Ectodermal cell (in vitro differentiated cells): ENCODE data around the gene ZGPAT.

Source experiments
- H3K27ac ChIP-seq: 2 replicates; pipeline ENCODE4 v1.7.0; 2013; ENCODE audit warnings: mild to moderate bottlenecking, low read depth, low read length; ENCODE audit not compliant: insufficient read depth, poor library complexity, severe bottlenecking
- H3K27me3 ChIP-seq: 2 replicates; pipeline ENCODE4 v1.7.0; 2013; ENCODE audit warnings: mild to moderate bottlenecking, low read length; ENCODE audit not compliant: insufficient read depth, control insufficient read depth, poor library complexity, severe bottlenecking
- H3K36me3 ChIP-seq: one replicate; pipeline ENCODE4 v1.7.0; 2013; ENCODE audit warnings: low read length; ENCODE audit not compliant: control insufficient read depth, insufficient read depth
- H3K4me1 ChIP-seq: one replicate; pipeline ENCODE4 v1.7.0; 2013; ENCODE audit warnings: low read length; ENCODE audit not compliant: control insufficient read depth, insufficient read depth
- H3K4me3 ChIP-seq: 2 replicates; pipeline ENCODE4 v1.7.0; 2013; ENCODE audit warnings: low read depth, low read length, control low read depth; ENCODE audit not compliant: insufficient read depth
- H3K9me3 ChIP-seq: 2 replicates; pipeline ENCODE4 v1.7.0; 2013; ENCODE audit warnings: mild to moderate bottlenecking, low read length, moderate library complexity; ENCODE audit not compliant: control insufficient read depth
- WGBS, 2 experiments: methylation state at CpG; one replicate each; pipeline ENCODE4 v1.1.7; 2013; ENCODE audit warnings: missing lambda C conversion rate in 2 of 2; 5-methylcytosine and 5-hydroxymethylcytosine counted together

ZGPAT gene

DNA sequence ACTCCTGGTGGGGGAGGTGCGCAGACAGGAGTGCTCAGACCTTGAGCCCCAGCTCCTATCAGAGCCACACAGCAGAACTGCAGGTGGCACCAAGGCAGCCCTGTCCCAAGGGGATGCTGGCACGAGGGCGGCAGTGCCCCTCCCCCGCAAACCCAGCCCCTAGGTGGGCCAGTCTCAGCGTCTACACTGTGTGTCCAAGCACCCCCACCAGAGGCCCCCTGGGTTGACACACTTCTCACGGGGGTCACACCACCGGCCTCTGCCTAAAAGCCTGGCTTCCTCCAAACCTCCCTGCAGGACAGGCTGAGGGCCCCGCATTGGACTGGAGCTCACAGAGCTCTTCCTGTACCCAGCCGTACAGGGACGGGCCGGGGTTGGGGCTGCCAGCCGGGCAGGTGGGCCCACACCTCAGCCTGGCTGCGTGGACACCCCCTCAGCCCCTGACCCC, 39.8 kb downstream of the ZGPAT start:
- Histone ChIP-seq H3K27ac (no peak overlapping the region), H3K27me3 (no peaks in the 10 kb centered on the region), H3K36me3 (no peaks in the 10 kb centered on the region), H3K9me3 (no peaks in the 10 kb centered on the region), H3K4me1 (peaks cover 4% of the 10 kb centered on the region), H3K4me3 (no peak overlapping the region)
- 81 to 84% methylated on average over 13 of the region's 13 CpGs for WGBS, 2 experiments

DNA sequence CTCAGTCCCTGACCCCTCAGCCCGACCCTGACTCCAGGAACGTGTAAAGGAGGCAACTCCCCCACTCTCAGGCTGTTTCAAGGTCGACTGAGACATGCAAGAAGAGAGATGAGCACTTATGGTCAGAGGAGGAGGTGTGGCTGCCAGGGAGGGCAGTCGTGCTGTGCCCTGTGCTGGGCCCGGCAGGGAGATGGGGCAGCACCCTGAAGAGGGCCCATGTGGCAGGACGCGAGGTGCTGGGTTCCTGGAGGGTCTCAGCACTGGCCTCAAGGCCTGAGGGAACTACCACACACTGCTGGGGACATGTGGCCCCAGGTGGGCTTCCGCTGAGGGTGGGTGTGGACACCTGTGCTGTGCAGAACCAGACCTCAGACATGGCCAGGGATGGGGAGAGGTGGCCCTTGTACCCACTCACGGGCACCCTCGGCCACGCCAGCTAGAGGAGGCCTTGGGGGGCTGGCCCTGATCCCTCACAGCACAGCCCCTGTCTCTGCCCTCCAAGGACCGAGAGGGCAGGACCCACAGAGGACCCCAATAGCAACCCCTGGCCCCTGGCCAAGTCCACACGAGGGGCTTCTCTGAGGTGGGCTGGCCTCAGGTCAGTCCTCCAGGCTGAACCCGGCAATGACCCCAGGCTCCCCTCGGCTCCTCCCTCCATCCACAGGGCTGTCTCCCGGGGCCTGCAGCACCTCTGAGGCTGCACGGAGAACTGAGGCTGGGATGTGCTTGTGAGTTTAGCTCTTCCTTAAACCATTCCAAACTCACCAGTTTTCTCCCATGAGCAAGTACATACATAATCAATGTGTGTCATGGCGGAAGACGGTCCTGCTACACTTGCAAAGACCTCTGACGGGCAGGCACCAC, 40.5 kb downstream of the ZGPAT start:
- Histone ChIP-seq H3K27me3 (no peaks in the 10 kb centered on the region), H3K4me1 (peaks cover 4% of the 10 kb centered on the region), H3K4me3 (no peak overlapping the region), H3K9me3 (no peaks in the 10 kb centered on the region), H3K27ac (no peak overlapping the region), H3K36me3 (no peaks in the 10 kb centered on the region)
- WGBS, 2 experiments: 84 to 86% methylated on average over 20 of the region's 20 CpGs

DNA sequence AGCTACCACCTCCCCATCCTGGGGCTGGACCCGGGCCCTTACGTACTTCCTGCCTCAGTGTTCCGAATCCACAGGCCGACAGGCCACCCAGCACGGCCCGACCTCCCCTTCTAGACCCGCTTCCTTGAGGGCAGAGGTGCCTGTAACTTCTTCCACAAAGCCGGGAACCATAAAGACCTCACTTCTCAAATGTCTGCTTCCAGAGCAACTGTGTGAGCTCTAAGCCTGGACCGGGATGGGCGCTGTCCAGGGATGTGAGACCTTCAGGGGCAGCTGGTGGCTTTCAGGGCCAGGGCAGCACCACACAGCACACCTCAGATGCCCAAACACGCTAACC, 41.1 kb downstream of the ZGPAT start:
- Histone ChIP-seq H3K27me3 (no peaks in the 10 kb centered on the region), H3K4me1 (peaks cover 4% of the 10 kb centered on the region), H3K9me3 (no peaks in the 10 kb centered on the region), H3K4me3 (no peak overlapping the region), H3K27ac (no peak overlapping the region), H3K36me3 (no peaks in the 10 kb centered on the region)
- 93 to 94% methylated on average over 11 of the region's 11 CpGs for WGBS, 2 experiments

DNA sequence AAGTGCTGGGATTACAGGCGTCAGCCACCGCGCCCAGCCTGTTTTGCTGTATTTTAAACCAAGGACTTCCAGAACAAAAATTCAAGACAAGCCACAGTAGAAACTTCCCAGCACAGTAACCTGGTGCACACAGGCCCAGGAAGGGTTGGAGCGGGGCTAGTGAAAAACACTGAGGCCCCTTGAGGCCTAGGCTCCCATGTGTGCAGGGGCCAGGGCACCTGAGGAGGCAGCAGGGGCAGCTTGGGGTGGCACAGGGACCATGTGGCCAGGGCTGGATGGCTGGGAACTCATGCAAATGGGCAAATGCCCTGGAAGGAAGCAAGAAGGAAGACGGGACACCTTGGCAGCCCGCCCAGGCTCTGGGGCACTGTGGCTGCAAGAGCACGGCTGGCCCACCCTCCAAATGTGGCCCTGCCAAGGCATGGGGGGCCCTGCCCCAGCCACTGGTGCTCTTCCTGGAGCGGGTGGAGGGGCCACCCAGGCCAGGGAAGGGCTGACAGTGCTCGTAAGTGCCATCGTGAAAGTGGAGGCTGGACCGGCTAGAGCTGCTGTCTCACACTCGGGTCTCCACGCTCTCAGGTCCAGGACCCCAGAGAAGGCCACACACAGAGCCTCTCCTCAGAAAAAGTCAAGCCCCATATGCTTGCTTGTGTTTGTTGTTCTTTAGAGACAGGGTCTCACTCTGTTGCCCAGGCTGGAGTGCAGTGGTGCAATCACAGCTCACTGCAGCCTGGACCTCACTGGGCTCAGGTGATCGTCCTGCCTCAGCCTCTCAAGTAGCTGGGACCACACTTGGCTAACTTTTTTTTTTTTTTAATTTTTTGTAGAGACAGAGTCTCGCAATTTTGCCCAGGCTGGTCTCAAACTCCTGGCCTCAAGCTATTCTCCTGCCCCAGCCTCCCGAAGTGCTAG, 42.0 kb downstream of the ZGPAT start:
- Histone ChIP-seq H3K27ac (no peak overlapping the region), H3K9me3 (no peaks in the 10 kb centered on the region), H3K4me1 (peaks cover 3% of the 10 kb centered on the region), H3K36me3 (no peaks in the 10 kb centered on the region), H3K4me3 (no peak overlapping the region), H3K27me3 (no peaks in the 10 kb centered on the region)
- 96% methylated on average over 16 of the region's 16 CpGs for WGBS, 2 experiments

DNA sequence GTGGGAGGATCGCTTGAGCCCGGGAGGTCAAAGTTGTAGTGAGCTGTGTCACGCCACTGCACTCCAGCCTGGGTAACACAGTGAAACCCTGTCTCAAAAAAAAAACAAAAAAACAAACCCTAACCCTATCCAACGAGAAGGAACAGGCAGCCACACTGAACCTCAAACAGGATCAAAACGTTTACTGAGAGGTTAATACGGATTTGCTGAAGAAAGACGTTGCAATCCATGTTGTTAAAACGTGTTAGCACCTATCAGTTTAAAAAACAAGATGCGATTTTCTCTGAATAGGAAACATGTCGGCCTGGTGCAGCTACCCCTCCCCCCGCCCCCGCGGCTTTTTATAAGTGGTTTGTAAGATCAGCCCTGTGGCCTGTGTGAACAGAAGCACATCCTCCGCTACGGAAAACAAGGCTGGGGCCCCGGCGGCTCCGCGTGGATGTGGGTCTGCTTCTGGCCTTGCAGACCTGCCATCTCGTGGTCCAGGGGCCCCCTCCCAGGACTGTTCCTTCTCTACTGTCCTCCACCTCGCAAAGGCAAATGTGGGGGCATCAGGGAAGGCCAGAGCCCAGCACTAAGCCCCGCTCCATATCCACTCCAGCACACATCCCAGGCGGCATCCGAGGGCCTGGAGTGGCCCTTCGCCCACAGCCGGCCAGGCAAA, 43.1 kb downstream of the ZGPAT start:
- Histone ChIP-seq H3K27ac (no peak overlapping the region), H3K4me1 (no peaks in the 10 kb centered on the region), H3K27me3 (no peaks in the 10 kb centered on the region), H3K4me3 (no peak overlapping the region), H3K9me3 (no peaks in the 10 kb centered on the region), H3K36me3 (no peaks in the 10 kb centered on the region)
- 84% methylated on average over 26 of the region's 26 CpGs for WGBS, 2 experiments

DNA sequence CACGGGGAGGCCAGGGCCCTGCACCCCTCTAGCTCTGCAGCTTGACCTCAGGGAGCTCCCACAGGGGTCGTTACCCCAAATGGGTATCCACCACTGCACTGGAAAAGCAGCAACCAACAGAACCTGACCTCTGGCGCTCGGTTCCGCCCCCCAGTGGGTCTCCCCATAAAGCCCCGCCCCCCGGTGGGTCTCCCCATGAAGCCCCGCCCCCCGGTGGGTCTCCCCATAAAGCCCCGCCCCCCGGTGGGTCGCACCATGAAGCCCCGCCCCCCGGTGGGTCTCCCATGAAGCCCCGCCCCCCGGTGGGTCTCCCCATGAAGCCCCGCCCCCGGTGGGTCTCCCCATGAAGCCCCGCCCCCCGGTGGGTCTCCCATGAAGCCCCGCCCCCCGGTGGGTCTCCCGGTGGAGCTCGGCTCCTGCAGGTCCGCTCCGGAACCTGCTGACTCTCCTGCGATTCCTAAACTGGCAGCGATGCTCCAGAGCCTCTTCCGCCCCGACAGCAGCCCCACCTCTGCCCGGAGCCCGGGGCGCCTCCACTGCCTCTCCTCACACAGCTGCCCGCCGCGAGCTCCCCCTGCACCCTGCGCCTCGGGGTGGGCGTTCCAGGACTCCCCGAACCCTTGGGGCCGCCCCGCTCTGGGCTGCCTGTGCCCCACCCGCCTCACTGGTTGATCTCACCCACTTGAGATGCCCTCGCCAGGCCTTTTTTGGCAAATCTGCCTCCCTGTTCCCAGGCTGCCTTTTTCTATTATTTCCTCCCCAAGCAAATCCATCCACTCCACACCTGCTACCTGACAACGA, 43.8 kb downstream of the ZGPAT start:
- Histone ChIP-seq H3K4me1 (no peaks in the 10 kb centered on the region), H3K27ac (no peak overlapping the region)

DNA sequence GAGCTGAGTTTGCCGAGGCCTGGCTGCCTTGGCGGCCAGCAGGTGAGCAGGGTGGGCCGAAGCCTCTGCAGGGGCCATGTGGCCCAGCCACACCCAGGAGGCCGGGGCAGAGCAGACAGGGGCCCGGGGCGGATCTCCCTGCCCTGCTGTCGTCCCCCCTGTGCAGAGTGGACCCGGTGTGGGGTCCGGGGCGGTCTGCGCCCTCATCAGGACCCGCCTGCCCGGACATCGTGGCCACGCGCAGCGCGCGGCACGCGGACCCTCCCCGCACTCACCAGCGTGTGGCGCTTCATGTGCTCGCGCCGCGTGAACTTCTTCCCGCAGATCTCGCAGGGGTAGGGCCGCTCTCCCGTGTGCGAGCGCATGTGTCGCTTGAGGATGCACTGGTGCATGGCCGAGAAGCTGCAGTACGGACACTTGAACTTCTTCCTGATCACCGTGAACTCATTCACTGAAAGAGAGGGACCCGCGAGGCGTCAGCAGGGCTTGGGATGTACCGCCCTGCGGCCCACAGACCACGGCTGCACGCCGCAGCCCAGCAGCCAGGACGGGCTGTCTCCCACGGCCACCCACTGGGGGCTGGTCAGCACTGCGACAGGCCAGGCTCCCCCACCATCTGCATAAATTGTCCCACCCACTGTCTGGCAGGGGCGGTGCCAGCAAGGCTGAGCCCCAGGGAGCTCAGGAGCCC, 44.7 kb downstream of the ZGPAT start:
- H3K27me3 ChIP-seq: no peaks in the 10 kb centered on the region
- no peaks in the 10 kb centered on the region for H3K36me3 ChIP-seq
- WGBS, 2 experiments: 90 to 92% methylated on average over 50 of the region's 50 CpGs
- no peak overlapping the region for H3K27ac ChIP-seq
- no peaks in the 10 kb centered on the region for H3K4me1 ChIP-seq
- H3K9me3 ChIP-seq: no peaks in the 10 kb centered on the region
- no peak overlapping the region for H3K4me3 ChIP-seq

More for the DNA sequence above, 43.8 kb downstream of the ZGPAT start:
- no peak overlapping the region for H3K4me3 ChIP-seq
- H3K36me3 ChIP-seq: no peaks in the 10 kb centered on the region
- H3K9me3 ChIP-seq: no peaks in the 10 kb centered on the region
- 84 to 90% methylated on average over 42 to 45 of the region's 45 CpGs for WGBS, 2 experiments
- no peaks in the 10 kb centered on the region for H3K27me3 ChIP-seq

DNA sequence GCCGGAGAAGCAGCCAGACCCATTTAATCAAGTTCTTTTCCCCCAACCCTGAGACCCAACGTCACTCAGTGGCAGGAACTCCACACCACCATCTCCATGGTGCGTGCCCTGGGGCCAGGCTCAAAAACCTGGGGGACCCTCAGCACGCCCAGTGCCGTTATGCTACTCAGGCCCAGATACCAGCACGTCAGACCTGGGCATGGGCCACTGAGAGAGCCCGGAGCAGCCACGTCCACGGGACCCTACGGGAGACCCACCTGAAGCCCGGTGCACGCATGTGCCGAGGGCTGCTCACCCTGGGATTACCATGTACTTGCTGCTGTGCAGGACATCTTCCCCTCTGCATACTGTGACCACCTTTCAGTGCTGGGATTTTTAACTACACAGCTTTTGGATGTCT, 45.5 kb downstream of the ZGPAT start:
- Histone ChIP-seq H3K27me3 (no peaks in the 10 kb centered on the region), H3K4me1 (no peaks in the 10 kb centered on the region), H3K9me3 (no peaks in the 10 kb centered on the region), H3K27ac (no peak overlapping the region), H3K4me3 (no peak overlapping the region), H3K36me3 (no peaks in the 10 kb centered on the region)
- WGBS, 2 experiments: 94 to 95% methylated on average over 13 of the region's 13 CpGs

DNA sequence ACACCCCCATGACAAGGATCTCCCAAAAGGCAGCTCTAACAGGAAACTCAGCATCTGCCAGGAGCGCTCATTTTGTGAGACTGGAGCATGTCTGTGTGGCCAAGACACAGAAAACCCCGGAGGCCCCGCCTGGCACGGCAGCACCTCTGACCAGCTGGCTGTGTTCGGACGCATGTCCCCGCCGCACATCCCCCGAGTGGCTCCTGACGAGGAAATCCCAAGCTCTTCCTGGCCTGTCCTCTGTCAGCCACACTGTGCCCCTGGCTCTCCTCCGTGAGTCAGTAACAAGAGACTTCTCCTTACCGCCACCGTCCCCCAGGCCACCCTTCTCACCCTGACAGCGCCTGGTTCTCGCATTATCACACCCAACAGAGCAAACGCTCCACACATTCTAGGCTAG, 46.2 kb downstream of the ZGPAT start:
- WGBS, 2 experiments: 83% methylated on average over 16 of the region's 16 CpGs
- Histone ChIP-seq H3K36me3 (no peaks in the 10 kb centered on the region), H3K4me1 (no peaks in the 10 kb centered on the region), H3K27me3 (no peaks in the 10 kb centered on the region), H3K4me3 (no peak overlapping the region), H3K27ac (no peak overlapping the region), H3K9me3 (no peaks in the 10 kb centered on the region)
